H9 (cell line): Measurements from ENCODE around the gene ARHGEF7. TPM values are rescaled to one million over a fixed set of nuclear protein-coding genes. Genes with fewer than 3 reads are reported as not detected.

ENCODE experiments used
- DNase-seq: peaks from one replicate; pipeline ENCODE4 v3.0.0-alpha.2; 2017
- H2AFZ ChIP-seq: one replicate; pipeline ENCODE4 v1.6.1; 2013; ENCODE audit warnings: mild to moderate bottlenecking, low read length, control low read depth, moderate library complexity
- H2AK5ac ChIP-seq: 2 replicates; pipeline ENCODE4 v1.6.1; 2013; ENCODE audit warnings: low read length, control low read depth, mixed read lengths; ENCODE audit not compliant: insufficient read length
- H2BK120ac ChIP-seq: one replicate; pipeline ENCODE4 v1.6.1; 2013; ENCODE audit warnings: low read depth, mild to moderate bottlenecking, low read length, control low read depth, inconsistent platforms; ENCODE audit not compliant: poor library complexity, severe bottlenecking
- H2BK12ac ChIP-seq: 2 replicates; pipeline ENCODE4 v1.6.1; 2013; ENCODE audit warnings: low read length, control low read depth, mixed read lengths, low read depth; ENCODE audit not compliant: insufficient read length
- H2BK15ac ChIP-seq: 2 replicates; pipeline ENCODE4 v1.6.1; 2013; ENCODE audit warnings: low read depth, low read length, control low read depth
- H2BK20ac ChIP-seq: one replicate; pipeline ENCODE4 v1.6.1; 2013; ENCODE audit warnings: low read depth, mild to moderate bottlenecking, low read length, control low read depth, inconsistent platforms; ENCODE audit not compliant: poor library complexity, severe bottlenecking
- H2BK5ac ChIP-seq: 2 replicates; pipeline ENCODE4 v1.6.1; 2013; ENCODE audit warnings: low read length, control low read depth, mixed read lengths; ENCODE audit not compliant: insufficient read length
- H3K14ac ChIP-seq: 2 replicates; pipeline ENCODE4 v1.6.1; 2013; ENCODE audit warnings: low read length, control low read depth; ENCODE audit not compliant: insufficient read depth
- H3K18ac ChIP-seq: 2 replicates; pipeline ENCODE4 v1.6.1; 2013; ENCODE audit warnings: low read depth, mild to moderate bottlenecking, mixed read lengths, low read length, control low read depth; ENCODE audit not compliant: insufficient read length
- H3K23ac ChIP-seq: 2 replicates; pipeline ENCODE4 v1.6.1; 2013; ENCODE audit warnings: low read length, control low read depth, mixed read lengths, low read depth; ENCODE audit not compliant: insufficient read length
- H3K23me2 ChIP-seq: 2 replicates; pipeline ENCODE4 v1.6.1; 2013; ENCODE audit warnings: low read depth, mild to moderate bottlenecking, mixed read lengths, low read length, control low read depth; ENCODE audit not compliant: insufficient read length, poor library complexity, severe bottlenecking
- H3K27ac ChIP-seq: 2 replicates; pipeline ENCODE4 v1.5.1; 2013; ENCODE audit warnings: low read length, control low read depth, mixed read lengths, low read depth; ENCODE audit not compliant: insufficient read length
- H3K27me3 ChIP-seq: 2 replicates; pipeline ENCODE4 v1.6.1; 2013; ENCODE audit warnings: low read length, control low read depth, inconsistent platforms; ENCODE audit not compliant: insufficient read depth
- H3K4ac ChIP-seq: 2 replicates; pipeline ENCODE4 v1.6.1; 2013; ENCODE audit warnings: low read depth, mild to moderate bottlenecking, control low read depth, inconsistent platforms, low read length, moderate library complexity
- H3K4me1 ChIP-seq: 2 replicates; pipeline ENCODE4 v1.6.1; 2013; ENCODE audit warnings: low read length, control low read depth, inconsistent platforms; ENCODE audit not compliant: insufficient read depth
- H3K4me2 ChIP-seq: 2 replicates; pipeline ENCODE4 v1.6.1; 2013; ENCODE audit warnings: low read length, control low read depth, mixed read lengths; ENCODE audit not compliant: insufficient read length, insufficient read depth
- H3K56ac ChIP-seq: 2 replicates; pipeline ENCODE4 v1.6.1; 2013; ENCODE audit warnings: low read depth, mild to moderate bottlenecking, mixed read lengths, low read length, control low read depth; ENCODE audit not compliant: insufficient read length
- H3K79me1 ChIP-seq: 2 replicates; pipeline ENCODE4 v1.6.1; 2013; ENCODE audit warnings: low read depth, mild to moderate bottlenecking, moderate library complexity, low read length, control low read depth, inconsistent platforms; ENCODE audit not compliant: insufficient read depth, poor library complexity, severe bottlenecking
- H3K79me2 ChIP-seq: 2 replicates; pipeline ENCODE4 v1.6.1; 2013; ENCODE audit warnings: low read length, control low read depth, inconsistent platforms; ENCODE audit not compliant: insufficient read depth
- H3K9ac ChIP-seq: 2 replicates; pipeline ENCODE4 v1.6.1; 2013; ENCODE audit warnings: low read length, control low read depth, mixed read lengths; ENCODE audit not compliant: insufficient read length; ENCODE audit errors: extremely low read depth
- H3K9me3 ChIP-seq: one replicate; pipeline ENCODE4 v1.6.1; 2013; ENCODE audit warnings: low read depth, low read length, inconsistent platforms; ENCODE audit not compliant: control insufficient read depth
- H3T11ph ChIP-seq: one replicate; pipeline ENCODE4 v1.6.1; 2013; ENCODE audit warnings: mild to moderate bottlenecking, low read length, control low read depth, inconsistent platforms
- H4K20me1 ChIP-seq: one replicate; pipeline ENCODE4 v1.6.1; 2013; ENCODE audit not compliant: control insufficient read depth, insufficient read length, insufficient read depth
- H4K5ac ChIP-seq: 2 replicates; pipeline ENCODE4 v1.6.1; 2013; ENCODE audit warnings: low read depth, mild to moderate bottlenecking, mixed read lengths, low read length, control low read depth; ENCODE audit not compliant: insufficient read length
- H4K8ac ChIP-seq: replicated peaks from 2 replicates; pipeline ENCODE4 v1.6.1; 2013; ENCODE audit warnings: low read length, control low read depth, mixed read lengths, low read depth; ENCODE audit not compliant: insufficient read length
- H4K91ac ChIP-seq: 2 replicates; pipeline ENCODE4 v1.6.1; 2013; ENCODE audit warnings: low read depth, mild to moderate bottlenecking, moderate library complexity, mixed read lengths, low read length, control low read depth; ENCODE audit not compliant: insufficient read length
- H3K27ac Mint-ChIP-seq, 3 experiments: 2 replicates in 2 of 3; 3 replicates in 1 of 3; pipeline ENCODE4 v1.8.0; 2020 to 2021; ENCODE audit warnings: mixed read lengths in 3 of 3, mild to moderate bottlenecking in 1 of 3, moderate library complexity in 1 of 3
- H3K27me3 Mint-ChIP-seq: 2 replicates; pipeline ENCODE4 v1.8.0; 2021; ENCODE audit warnings: low read depth, mild to moderate bottlenecking, moderate library complexity, mixed read lengths
- H3K36me3 Mint-ChIP-seq, 3 experiments: 2 replicates in 2 of 3; 3 replicates in 1 of 3; pipeline ENCODE4 v1.8.0; 2020 to 2021; ENCODE audit warnings: low read depth in 3 of 3, mixed read lengths in 3 of 3; ENCODE audit not compliant: insufficient read depth in 1 of 3
- H3K4me1 Mint-ChIP-seq, 2 experiments: 2 replicates each; pipeline ENCODE4 v1.8.0; 2020; ENCODE audit warnings: mixed read lengths in 2 of 2
- H3K4me3 Mint-ChIP-seq, 2 experiments: 2 replicates in 1 of 2; 3 replicates in 1 of 2; pipeline ENCODE4 v1.8.0; 2020 to 2021; ENCODE audit warnings: mild to moderate bottlenecking in 2 of 2, mixed read lengths in 2 of 2, moderate library complexity in 1 of 2
- H3K9me3 Mint-ChIP-seq, 2 experiments: 2 replicates in 1 of 2; 3 replicates in 1 of 2; pipeline ENCODE4 v1.8.0; 2020; ENCODE audit warnings: mild to moderate bottlenecking in 2 of 2, mixed read lengths in 2 of 2, moderate library complexity in 1 of 2
- CTCF ChIP-seq: fragments of 200-600 bp; sonication (generic); conservative IDR thresholded peaks from 3 replicates; pipeline ENCODE4 v1.8.0; 2021; ENCODE audit warnings: antibody characterized with exemption, mild to moderate bottlenecking
- WGBS: extraction: QIAGEN DNeasy Blood & Tissue Kit; methylation state at CpG from one replicate; pipeline ENCODE4 v1.1.7; 2013; ENCODE audit warnings: missing lambda C conversion rate, low lambda C conversion rate, mixed read lengths; ENCODE audit not compliant: insufficient read length; ENCODE audit errors: extremely low coverage; 5-methylcytosine and 5-hydroxymethylcytosine counted together
- total RNA-seq: library from RNA; stranded (reverse); gene quantifications from 2 replicates; pipeline ENCODE4 v1.2.1, GENCODE V29; 2021

ARHGEF7 gene
- total RNA-seq, 1 experiment from 2014 or later = 51.9 TPM

- H2BK15ac ChIP-seq = no peak overlapping the region
- no peak overlapping the region for H2BK120ac ChIP-seq
- no peaks in the 10 kb centered on the region for H3K9me3 ChIP-seq
- no peak overlapping the region for H4K5ac ChIP-seq
- H3K27ac Mint-ChIP-seq = peak overlapping the region; percentile 29 to 55 (median 49); a peak in 4 of 7 replicates
- H3K23ac ChIP-seq = no peak overlapping the region
- H4K91ac ChIP-seq = no peak overlapping the region
- H3K36me3 Mint-ChIP-seq = peaks cover 5 to 11% (median 6%) of the 10 kb centered on the region in 3 experiments
- H3K9me3 Mint-ChIP-seq = no peaks in the 10 kb centered on the region
- no peak overlapping the region for H3K4me2 ChIP-seq
- no peak overlapping the region for H3K4ac ChIP-seq
- H3K56ac ChIP-seq = no peak overlapping the region
- TF ChIP-seq CTCF = no peak
- no peaks in the 10 kb centered on the region; the same call in 1 of the 2 replicates for H3K27me3 ChIP-seq
- H3K18ac ChIP-seq = no peak overlapping the region
- no peak overlapping the region; the same call in 1 of the 2 replicates for H3K14ac ChIP-seq
- H3T11ph ChIP-seq = no peak overlapping the region
- H2AFZ ChIP-seq = no peak overlapping the region
- no peaks in the 10 kb centered on the region for H3K27me3 Mint-ChIP-seq
- peaks cover 2% of the 10 kb centered on the region for H4K20me1 ChIP-seq
- no peak overlapping the region for H2BK5ac ChIP-seq
- H3K27ac ChIP-seq = no peak overlapping the region
- no CpG with 5 or more reads among the region's 4 CpGs for WGBS
- DNase-seq = no peak
- no peak overlapping the region for H4K8ac ChIP-seq
- peaks cover 13 to 15% of the 10 kb centered on the region in 2 experiments for H3K4me1 Mint-ChIP-seq
- H3K79me1 ChIP-seq = peaks cover 9% of the 10 kb centered on the region
- H3K23me2 ChIP-seq = no peaks in the 10 kb centered on the region
- no peak overlapping the region for H2BK20ac ChIP-seq
- H3K4me3 Mint-ChIP-seq = no peak overlapping the region
- H3K9ac ChIP-seq = no peak overlapping the region
- no peak overlapping the region for H2BK12ac ChIP-seq
- H3K79me2 ChIP-seq = peaks cover 32% of the 10 kb centered on the region
- H3K4me1 ChIP-seq = peaks cover 4% of the 10 kb centered on the region; the same call in 1 of the 2 replicates
- no peak overlapping the region for H2AK5ac ChIP-seq
Measured at GRCh38 chr13:111175372-111175771, 60.3 kb downstream of the ARHGEF7 start.
